ENCODE measurements around the gene RAD51D. TPM values are rescaled to one million over a fixed set of nuclear protein-coding genes. Genes with fewer than 3 reads are reported as not detected.
A peak's percentile ranks its signal among the peaks of the same experiment; 100 is the strongest.

RAD51D gene
- total RNA-seq (10 to 100 TPM; 27.5 to 29.8 TPM), polyA plus RNA-seq (11.9 TPM)

GRCh38 chr17:35119370-35120165 is at the start of gene RAD51D:
TSS of gene RAD51D (minus strand) at chr17:35119860. CDS start at chr17:35119613, 247 bp downstream.
- no peaks in the 10 kb centered on the region for H3K36me3 ChIP-seq (ENCODE audit: insufficient read depth, low read length)

GRCh38 chr17:35167666-35168065 is 48.0 kb upstream of the RAD51D start:
- peak overlapping the region in 2 of 8 donors; percentile 32 to 78 for H3K27ac Mint-ChIP-seq
- Histone ChIP-seq H3K36me3 (ENCODE audit: insufficient read depth, low read length) (no peaks in the 10 kb centered on the region), H3K9me3 (ENCODE audit: low read length) (no peaks in the 10 kb centered on the region), H3K27me3 (ENCODE audit: insufficient read depth, low read length, poor library complexity, severe bottlenecking) (no peaks in the 10 kb centered on the region), H3K4me3 (ENCODE audit: low read length) (no peak overlapping the region), H3K27ac (ENCODE audit: low read depth, low read length) (no peak overlapping the region), H3K4me1 (ENCODE audit: insufficient read depth, low read length) (peaks cover 34% of the 10 kb centered on the region)
- no peaks in the 10 kb centered on the region for H3K9me3 Mint-ChIP-seq
- H3K27me3 Mint-ChIP-seq, result no peaks in the 10 kb centered on the region
- peaks cover 0 to 1% (median 0%) of the 10 kb centered on the region in 3 donors for H3K36me3 Mint-ChIP-seq
- no peak for DNase-seq
- peaks cover 27 to 40% (median 36%) of the 10 kb centered on the region in 3 donors for H3K4me1 Mint-ChIP-seq
- POLR2A ChIA-PET, result no interaction called here
- CTCF ChIA-PET, result interaction anchor here (0.7 to 3.6 kb wide), 4 partner anchors 201 to 372 kb away, joined by 3 to 14 read pairs (median 5); no protein-coding TSS in a partner anchor
- no peak overlapping the region for H3K4me3 Mint-ChIP-seq

More at GRCh38 chr17:35119370-35120165, at the start of gene RAD51D:
- peak within 1 kb of the TSS; percentile 51 to 99 (median 94) for H3K27ac Mint-ChIP-seq
- ChIA-PET CTCF (interaction anchor here (0.6 to 6.0 kb wide), 44 partner anchors 8 to 919 kb away, joined by 3 to 93 read pairs (median 4); partner anchors contain the start of genes LIG3 and RFFL), POLR2A (interaction anchor here (1.7 kb wide), 1 partner anchor 30 kb away, joined by 5 read pairs; no protein-coding TSS in a partner anchor)
- peaks cover 0 to 2% of the 10 kb centered on the region in 2 donors for H3K27me3 Mint-ChIP-seq
- peak within 1 kb of the TSS; percentile 83 for H3K4me3 ChIP-seq (ENCODE audit: low read length)
- peak; percentile 71 to 84 (median 79) for DNase-seq
- no peaks in the 10 kb centered on the region for H3K27me3 ChIP-seq (ENCODE audit: insufficient read depth, low read length, poor library complexity, severe bottlenecking)
- no peaks in the 10 kb centered on the region for H3K9me3 Mint-ChIP-seq
- peak within 1 kb of the TSS; percentile 80 for H3K27ac ChIP-seq (ENCODE audit: low read depth, low read length)
- peaks cover 22% of the 10 kb centered on the region for H3K4me1 ChIP-seq (ENCODE audit: insufficient read depth, low read length)
- no peaks in the 10 kb centered on the region for H3K9me3 ChIP-seq (ENCODE audit: low read length)
- H3K36me3 Mint-ChIP-seq, result peaks cover 0 to 14% (median 0%) of the 10 kb centered on the region in 3 donors
- H3K4me1 Mint-ChIP-seq, result peaks cover 29 to 43% (median 41%) of the 10 kb centered on the region in 3 donors
- H3K4me3 Mint-ChIP-seq, result peak within 1 kb of the TSS; percentile 91 to 96 (median 95)

DNA sequence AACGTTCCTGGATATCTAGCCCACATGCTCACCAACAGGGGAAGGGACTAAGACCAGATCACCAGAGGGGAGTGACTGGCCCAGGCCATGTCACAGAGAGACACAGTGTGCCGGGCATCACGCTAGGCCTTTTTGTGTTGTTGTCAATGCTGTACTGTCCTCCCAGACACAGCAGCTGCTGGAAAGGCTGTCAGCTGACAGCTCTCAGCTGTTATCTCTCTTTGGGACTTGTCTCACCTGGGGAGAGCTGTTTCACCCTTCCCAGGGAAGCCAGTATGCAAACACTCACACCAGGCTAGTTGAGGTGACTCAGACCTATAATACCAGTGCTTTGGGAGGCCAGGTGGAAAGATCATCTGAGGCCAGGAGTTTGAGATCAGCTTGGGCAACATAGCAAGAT is 47.4 kb upstream of the RAD51D start:
- no peak overlapping the region for H3K27ac Mint-ChIP-seq
- Histone ChIP-seq H3K27ac (ENCODE audit: low read depth, low read length) (no peak overlapping the region), H3K9me3 (ENCODE audit: low read length) (no peaks in the 10 kb centered on the region), H3K4me1 (ENCODE audit: insufficient read depth, low read length) (peaks cover 34% of the 10 kb centered on the region), H3K27me3 (ENCODE audit: insufficient read depth, low read length, poor library complexity, severe bottlenecking) (no peaks in the 10 kb centered on the region), H3K4me3 (ENCODE audit: low read length) (no peak overlapping the region), H3K36me3 (ENCODE audit: insufficient read depth, low read length) (no peaks in the 10 kb centered on the region)
- peaks cover 0 to 1% (median 0%) of the 10 kb centered on the region in 3 donors for H3K36me3 Mint-ChIP-seq
- H3K27me3 Mint-ChIP-seq, result no peaks in the 10 kb centered on the region
- H3K4me3 Mint-ChIP-seq, result no peak overlapping the region
- H3K9me3 Mint-ChIP-seq, result no peaks in the 10 kb centered on the region
- no peak for DNase-seq
- ChIA-PET POLR2A (no interaction called here), CTCF (interaction anchor here (1.3 to 3.6 kb wide), 4 partner anchors 364 to 406 kb away, joined by 3 to 14 read pairs (median 4); no protein-coding TSS in a partner anchor)
- peaks cover 27 to 40% (median 36%) of the 10 kb centered on the region in 3 donors for H3K4me1 Mint-ChIP-seq

DNA sequence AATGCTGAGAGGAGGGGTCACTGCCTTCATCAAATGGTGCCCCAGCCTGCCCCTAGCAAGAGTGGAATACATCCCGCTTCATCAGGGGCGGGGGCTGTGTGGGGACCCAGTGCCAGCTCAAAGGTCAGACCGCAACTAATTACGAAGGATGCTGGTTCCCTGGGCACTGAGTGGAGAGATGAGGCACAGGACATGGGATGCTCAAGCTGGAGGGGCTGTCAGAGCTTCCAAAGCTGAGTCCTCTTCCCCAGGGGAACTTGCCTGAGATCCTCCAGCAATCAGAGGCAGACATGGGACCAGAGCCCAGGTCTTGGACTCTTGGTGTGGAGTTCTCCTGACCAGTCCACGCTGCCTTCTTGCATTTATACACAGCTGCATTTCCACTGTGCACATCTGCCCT is 46.9 kb upstream of the RAD51D start:
- Histone ChIP-seq H3K4me3 (ENCODE audit: low read length) (no peak overlapping the region), H3K27me3 (ENCODE audit: insufficient read depth, low read length, poor library complexity, severe bottlenecking) (no peaks in the 10 kb centered on the region), H3K27ac (ENCODE audit: low read depth, low read length) (no peak overlapping the region), H3K36me3 (ENCODE audit: insufficient read depth, low read length) (no peaks in the 10 kb centered on the region), H3K9me3 (ENCODE audit: low read length) (no peaks in the 10 kb centered on the region), H3K4me1 (ENCODE audit: insufficient read depth, low read length) (peaks cover 34% of the 10 kb centered on the region)
- no peak overlapping the region for H3K4me3 Mint-ChIP-seq
- no peaks in the 10 kb centered on the region for H3K27me3 Mint-ChIP-seq
- H3K36me3 Mint-ChIP-seq, result peaks cover 0 to 1% (median 0%) of the 10 kb centered on the region in 3 donors
- DNase-seq, result no peak
- H3K9me3 Mint-ChIP-seq, result no peaks in the 10 kb centered on the region
- H3K4me1 Mint-ChIP-seq, result peaks cover 28 to 40% (median 36%) of the 10 kb centered on the region in 3 donors
- ChIA-PET CTCF (interaction anchor here (1.3 to 3.6 kb wide), 4 partner anchors 365 to 406 kb away, joined by 3 to 14 read pairs (median 4); no protein-coding TSS in a partner anchor), POLR2A (interaction anchor here (0.6 kb wide), 1 partner anchor 103 kb away, joined by 4 read pairs; no protein-coding TSS in a partner anchor)
- H3K27ac Mint-ChIP-seq, result peak overlapping the region in 2 of 8 donors; percentile 35 to 43

DNA sequence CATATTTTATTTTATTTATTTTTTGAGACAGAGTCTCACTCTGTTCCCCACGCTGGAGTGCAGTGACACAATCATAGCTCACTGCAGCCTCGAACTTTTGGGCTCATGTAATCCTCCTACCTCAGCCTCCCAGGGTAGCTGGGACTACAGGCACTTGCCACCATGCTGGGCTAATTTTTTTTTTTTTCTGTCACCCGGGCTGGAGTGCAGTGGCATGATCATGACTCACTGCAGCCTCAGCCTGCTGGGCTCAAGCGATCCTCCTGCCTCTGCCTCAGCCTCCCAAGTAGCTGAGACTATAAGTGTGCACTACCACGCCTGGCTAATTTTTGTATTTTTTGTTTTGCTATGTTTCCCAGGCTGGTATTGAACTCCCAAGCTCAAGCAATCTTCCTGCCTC is 45.1 kb upstream of the RAD51D start:
- Histone ChIP-seq H3K4me3 (ENCODE audit: low read length) (no peak overlapping the region), H3K36me3 (ENCODE audit: insufficient read depth, low read length) (no peaks in the 10 kb centered on the region), H3K27ac (ENCODE audit: low read depth, low read length) (no peak overlapping the region), H3K4me1 (ENCODE audit: insufficient read depth, low read length) (peaks cover 46% of the 10 kb centered on the region), H3K9me3 (ENCODE audit: low read length) (no peaks in the 10 kb centered on the region), H3K27me3 (ENCODE audit: insufficient read depth, low read length, poor library complexity, severe bottlenecking) (no peaks in the 10 kb centered on the region)
- CTCF ChIA-PET, result interaction anchor here (1.1 to 3.6 kb wide), 4 partner anchors 64 to 600 kb away, joined by 3 to 14 read pairs (median 4); no protein-coding TSS in a partner anchor
- Mint-ChIP-seq H3K36me3 (peaks cover 0 to 1% (median 0%) of the 10 kb centered on the region in 3 donors), H3K27me3 (peaks cover 0 to 2% of the 10 kb centered on the region in 2 donors), H3K4me3 (no peak overlapping the region), H3K27ac (peak overlapping the region in 1 of 8 donors; percentile 68), H3K9me3 (no peaks in the 10 kb centered on the region), H3K4me1 (peaks cover 41 to 52% (median 49%) of the 10 kb centered on the region in 3 donors)
- POLR2A ChIA-PET, result interaction anchor here (0.5 kb wide), 1 partner anchor 726 kb away, joined by 5 read pairs; no protein-coding TSS in a partner anchor
- DNase-seq, result no peak

GRCh38 chr17:35163886-35164285 is 44.2 kb upstream of the RAD51D start:
- CTCF ChIA-PET, result interaction anchor here (1.0 to 1.9 kb wide), 3 partner anchors 21 to 600 kb away, joined by 3 to 4 read pairs (median 3); no protein-coding TSS in a partner anchor
- peaks cover 47 to 59% (median 55%) of the 10 kb centered on the region in 3 donors for H3K4me1 Mint-ChIP-seq

GRCh38 chr17:35162755-35163154 is 43.1 kb upstream of the RAD51D start:
- CTCF ChIA-PET, result interaction anchor here (1.2 kb wide), 1 partner anchor 8 kb away, joined by 3 read pairs; no protein-coding TSS in a partner anchor
- H3K36me3 Mint-ChIP-seq, result peaks cover 0 to 1% (median 0%) of the 10 kb centered on the region in 3 donors

More at GRCh38 chr17:35163886-35164285, 44.2 kb upstream of the RAD51D start:
- H3K4me1 ChIP-seq (ENCODE audit: insufficient read depth, low read length), result peaks cover 54% of the 10 kb centered on the region
- POLR2A ChIA-PET, result no interaction called here
- H3K9me3 Mint-ChIP-seq, result no peaks in the 10 kb centered on the region
- H3K27ac ChIP-seq (ENCODE audit: low read depth, low read length), result no peak overlapping the region
- H3K27me3 ChIP-seq (ENCODE audit: insufficient read depth, low read length, poor library complexity, severe bottlenecking), result no peaks in the 10 kb centered on the region
- no peak overlapping the region for H3K4me3 Mint-ChIP-seq
- H3K36me3 Mint-ChIP-seq, result peaks cover 0 to 1% (median 0%) of the 10 kb centered on the region in 3 donors
- H3K9me3 ChIP-seq (ENCODE audit: low read length), result no peaks in the 10 kb centered on the region
- no peak overlapping the region for H3K4me3 ChIP-seq (ENCODE audit: low read length)
- H3K27ac Mint-ChIP-seq, result peak overlapping the region in 6 of 8 donors; percentile 37 to 72 (median 66)
- no peak for DNase-seq
- no peaks in the 10 kb centered on the region for H3K36me3 ChIP-seq (ENCODE audit: insufficient read depth, low read length)
- H3K27me3 Mint-ChIP-seq, result peaks cover 0 to 2% of the 10 kb centered on the region in 2 donors

More at GRCh38 chr17:35162755-35163154, 43.1 kb upstream of the RAD51D start:
- Histone ChIP-seq H3K36me3 (ENCODE audit: insufficient read depth, low read length) (no peaks in the 10 kb centered on the region), H3K27me3 (ENCODE audit: insufficient read depth, low read length, poor library complexity, severe bottlenecking) (no peaks in the 10 kb centered on the region), H3K4me3 (ENCODE audit: low read length) (no peak overlapping the region), H3K4me1 (ENCODE audit: insufficient read depth, low read length) (peaks cover 57% of the 10 kb centered on the region), H3K27ac (ENCODE audit: low read depth, low read length) (no peak overlapping the region), H3K9me3 (ENCODE audit: low read length) (no peaks in the 10 kb centered on the region)
- peaks cover 0 to 2% of the 10 kb centered on the region in 2 donors for H3K27me3 Mint-ChIP-seq
- H3K9me3 Mint-ChIP-seq, result no peaks in the 10 kb centered on the region
- H3K4me1 Mint-ChIP-seq, result peaks cover 47 to 59% (median 55%) of the 10 kb centered on the region in 3 donors
- DNase-seq, result no peak
- H3K4me3 Mint-ChIP-seq, result peak overlapping the region in 1 of 7 donors; percentile 12
- peak overlapping the region; percentile 35 to 96 (median 83) for H3K27ac Mint-ChIP-seq
- POLR2A ChIA-PET, result no interaction called here

Data from CD8-positive, alpha-beta memory T cell (primary cell).